CD14-positive monocyte (primary cell): Measurements from ENCODE around the gene ENGASE. TPM values are rescaled to one million over a fixed set of nuclear protein-coding genes. Genes with fewer than 3 reads are reported as not detected.
A peak's percentile ranks its signal among the peaks of the same experiment; 100 is the strongest.

ENCODE experiments used
- DNase-seq, 3 donors: peaks; one replicate each; pipeline ENCODE4 v3.0.0-alpha.2; 2011 to 2022
- H2AFZ ChIP-seq: 2 replicates; pipeline ENCODE4 v1.6.0; 2012; ENCODE audit warnings: mild to moderate bottlenecking, low read depth, low read length, inconsistent platforms; ENCODE audit not compliant: insufficient read depth, poor library complexity, severe bottlenecking
- H3K27ac ChIP-seq, 2 donors: 1 replicate in 1 of 2; 2 replicates in 1 of 2; pipeline ENCODE4 v1.5.1; 2012 to 2013; ENCODE audit warnings: low read length in 2 of 2, control low read depth in 1 of 2, inconsistent platforms in 1 of 2, low read depth in 1 of 2, mild to moderate bottlenecking in 1 of 2
- H3K27me3 ChIP-seq, 2 donors: one replicate each; pipeline versions ENCODE4 v1.6.0 to v1.6.1; 2011 to 2013; ENCODE audit warnings: low read length in 2 of 2; ENCODE audit not compliant: control insufficient read depth in 2 of 2, insufficient read depth in 2 of 2
- H3K36me3 ChIP-seq, 2 donors: replicated peaks in 1 of 2; 1 replicate in 1 of 2; 2 replicates in 1 of 2; pipeline versions ENCODE4 v1.5.1 to v1.6.1; 2012 to 2013; ENCODE audit warnings: low read length in 2 of 2, control low read depth in 1 of 2, inconsistent platforms in 1 of 2, mild to moderate bottlenecking in 1 of 2; ENCODE audit not compliant: insufficient read depth in 2 of 2, control insufficient read depth in 1 of 2
- H3K4me1 ChIP-seq, 2 donors: 1 replicate in 1 of 2; 2 replicates in 1 of 2; pipeline versions ENCODE4 v1.5.1 to v1.6.1; 2012 to 2013; ENCODE audit warnings: low read length in 2 of 2, control low read depth in 1 of 2, inconsistent platforms in 1 of 2, mild to moderate bottlenecking in 1 of 2, moderate library complexity in 1 of 2; ENCODE audit not compliant: insufficient read depth in 2 of 2, control insufficient read depth in 1 of 2
- H3K4me2 ChIP-seq: replicated peaks from 2 replicates; pipeline ENCODE3; 2012; ENCODE audit warnings: low read length, moderate library complexity, mild to moderate bottlenecking; ENCODE audit not compliant: poor library complexity, severe bottlenecking; ENCODE audit errors: extremely low read depth
- H3K4me3 ChIP-seq, 3 experiments: fragments of 200-600 bp in 1 of 3; sonication (generic) in 1 of 3; replicated peaks in 1 of 3; 1 replicate in 2 of 3; 2 replicates in 1 of 3; pipeline ENCODE4 v1.5.1; 2011 to 2013; ENCODE audit warnings: low read length in 3 of 3, mild to moderate bottlenecking in 3 of 3, control low read depth in 2 of 3, low read depth in 2 of 3, inconsistent platforms in 1 of 3, moderate library complexity in 1 of 3
- H3K79me2 ChIP-seq: 2 replicates; pipeline ENCODE4 v1.6.0; 2012; ENCODE audit warnings: mild to moderate bottlenecking, control low read depth, inconsistent platforms, low read length, moderate library complexity; ENCODE audit not compliant: insufficient read depth
- H3K9ac ChIP-seq: 2 replicates; pipeline ENCODE4 v1.6.0; 2017; ENCODE audit warnings: low read length, mild to moderate bottlenecking; ENCODE audit not compliant: insufficient read depth, poor library complexity, severe bottlenecking
- H3K9me3 ChIP-seq, 2 donors: replicated peaks in 1 of 2; 1 replicate in 1 of 2; 2 replicates in 1 of 2; pipeline versions ENCODE4 v1.5.1 to v1.6.1; 2012 to 2013; ENCODE audit warnings: low read length in 2 of 2, control low read depth in 1 of 2; ENCODE audit not compliant: control insufficient read depth in 1 of 2, insufficient read depth in 1 of 2
- H4K20me1 ChIP-seq: 2 replicates; pipeline ENCODE4 v1.6.0; 2012; ENCODE audit warnings: mild to moderate bottlenecking, low read length, control low read depth, moderate library complexity; ENCODE audit not compliant: insufficient read depth
- H3K27ac Mint-ChIP-seq, 7 donors: one replicate each; pipeline ENCODE4 v1.8.0; 2020; ENCODE audit warnings: mild to moderate bottlenecking in 7 of 7, mixed read lengths in 7 of 7, moderate library complexity in 6 of 7, inconsistent platforms in 2 of 7
- H3K27me3 Mint-ChIP-seq, 3 donors: one replicate each; pipeline ENCODE4 v1.8.0; 2021 to 2022; ENCODE audit warnings: low read depth in 3 of 3, mild to moderate bottlenecking in 3 of 3, mixed read lengths in 3 of 3, moderate library complexity in 3 of 3, inconsistent platforms in 1 of 3
- H3K36me3 Mint-ChIP-seq, 2 donors: one replicate each; pipeline ENCODE4 v1.8.0; 2020; ENCODE audit warnings: mixed read lengths in 2 of 2, inconsistent platforms in 1 of 2, mild to moderate bottlenecking in 1 of 2
- H3K4me1 Mint-ChIP-seq: one replicate; pipeline ENCODE4 v1.8.0; 2020; ENCODE audit warnings: mild to moderate bottlenecking, mixed read lengths
- H3K4me3 Mint-ChIP-seq, 2 donors: one replicate each; pipeline ENCODE4 v1.8.0; 2020; ENCODE audit warnings: mild to moderate bottlenecking in 2 of 2, mixed read lengths in 2 of 2, moderate library complexity in 1 of 2
- H3K9me3 Mint-ChIP-seq, 7 donors: one replicate each; pipeline ENCODE4 v1.8.0; 2020 to 2022; ENCODE audit warnings: mixed read lengths in 7 of 7, mild to moderate bottlenecking in 6 of 7, moderate library complexity in 6 of 7, inconsistent platforms in 2 of 7
- CTCF ChIP-seq: fragments of 200-600 bp; IDR thresholded peaks from one replicate; pipeline ENCODE4 v1.8.0; 2022; ENCODE audit warnings: antibody characterized with exemption, mild to moderate bottlenecking
- WGBS: methylation state at CpG from one replicate; pipeline ENCODE4 v1.1.5; 2013; ENCODE audit warnings: missing lambda C conversion rate; ENCODE audit not compliant: insufficient coverage; 5-methylcytosine and 5-hydroxymethylcytosine counted together
- intact Hi-C, 2 donors: fragments of 100-400 bp; cut with micrococcal nuclease; formaldehyde crosslinking; loops; one replicate each; pipeline versions ENCODE4 v1.15.0 to v1.15.1; 2023
- polyA plus RNA-seq, 3 donors: library from polyadenylated mRNA; depleted of rRNA in 1 of 3; unstranded in 2 of 3; stranded (reverse) in 1 of 3; fragments of 300-500 nt in 2 of 3; fragments of >200 nt in 1 of 3; fragmentation: Illumina TruSeq in 2 of 3; gene quantifications; 1 replicate in 2 of 3; 2 replicates in 1 of 3; pipeline ENCODE4 v1.2.3, GENCODE V29; 2012 to 2021

Gene ENGASE
- polyA plus RNA-seq, 3 donors: 2.6 to 150 (median 3.0) TPM

- no peaks in the 10 kb centered on the region for H3K36me3 ChIP-seq
- peaks cover 6 to 38% (median 23%) of the 10 kb centered on the region in 3 donors for H3K27me3 Mint-ChIP-seq
- H3K9me3 Mint-ChIP-seq: peaks cover 0 to 7% (median 0%) of the 10 kb centered on the region in 7 donors
- intact Hi-C loops: no loop called here
- 94% methylated on average over 10 of the region's 11 CpGs for WGBS
- DNase-seq: no peak
- no peak overlapping the region for H3K27ac Mint-ChIP-seq
- H3K36me3 Mint-ChIP-seq: no peaks in the 10 kb centered on the region
- H3K4me1 ChIP-seq: no peaks in the 10 kb centered on the region
- H2AFZ ChIP-seq: no peak overlapping the region
- H3K27ac ChIP-seq: no peak overlapping the region
- H3K27me3 ChIP-seq: peaks cover 0 to 2% of the 10 kb centered on the region in 2 donors
- no peaks in the 10 kb centered on the region for H3K79me2 ChIP-seq
- H3K4me3 ChIP-seq: no peak overlapping the region
- H3K4me2 ChIP-seq: no peak overlapping the region
- no peaks in the 10 kb centered on the region for H3K4me1 Mint-ChIP-seq
- no peak overlapping the region for H3K9ac ChIP-seq
- no peak for TF ChIP-seq CTCF
- no peaks in the 10 kb centered on the region for H4K20me1 ChIP-seq
- no peaks in the 10 kb centered on the region for H3K9me3 ChIP-seq
- no peak overlapping the region for H3K4me3 Mint-ChIP-seq
Measured at GRCh38 chr17:79044462-79044861, 30.2 kb upstream of the ENGASE start.

- H3K4me1 ChIP-seq: no peaks in the 10 kb centered on the region
- no peak overlapping the region for H3K4me2 ChIP-seq
- H3K36me3 Mint-ChIP-seq: no peaks in the 10 kb centered on the region
- intact Hi-C loops: loop anchor here in 1 of 2 donors (5.0 kb wide), 2 partner anchors 37 to 347 kb away; no protein-coding TSS in a partner anchor
- peaks cover 0 to 7% (median 0%) of the 10 kb centered on the region in 7 donors for H3K9me3 Mint-ChIP-seq
- peak overlapping the region in 2 of 7 donors; percentile 19 to 43 for H3K27ac Mint-ChIP-seq
- no peaks in the 10 kb centered on the region for H4K20me1 ChIP-seq
- 83% methylated on average over 15 of the region's 15 CpGs for WGBS
- peaks cover 6 to 35% (median 23%) of the 10 kb centered on the region in 3 donors for H3K27me3 Mint-ChIP-seq
- no peaks in the 10 kb centered on the region for H3K36me3 ChIP-seq
- H3K9ac ChIP-seq: no peak overlapping the region
- H2AFZ ChIP-seq: no peak overlapping the region
- H3K27ac ChIP-seq: no peak overlapping the region
- H3K27me3 ChIP-seq: peaks cover 0 to 2% of the 10 kb centered on the region in 2 donors
- DNase-seq: no peak
- no peak for TF ChIP-seq CTCF
- no peaks in the 10 kb centered on the region for H3K79me2 ChIP-seq
- no peak overlapping the region for H3K4me3 ChIP-seq
- peak overlapping the region in 1 of 2 donors; percentile 56 for H3K4me3 Mint-ChIP-seq
- no peaks in the 10 kb centered on the region for H3K4me1 Mint-ChIP-seq
- H3K9me3 ChIP-seq: no peaks in the 10 kb centered on the region
Measured at GRCh38 chr17:79045001-79045729, 29.5 kb upstream of the ENGASE start.
